ENCODE results near the gene CENPT.

DNA sequence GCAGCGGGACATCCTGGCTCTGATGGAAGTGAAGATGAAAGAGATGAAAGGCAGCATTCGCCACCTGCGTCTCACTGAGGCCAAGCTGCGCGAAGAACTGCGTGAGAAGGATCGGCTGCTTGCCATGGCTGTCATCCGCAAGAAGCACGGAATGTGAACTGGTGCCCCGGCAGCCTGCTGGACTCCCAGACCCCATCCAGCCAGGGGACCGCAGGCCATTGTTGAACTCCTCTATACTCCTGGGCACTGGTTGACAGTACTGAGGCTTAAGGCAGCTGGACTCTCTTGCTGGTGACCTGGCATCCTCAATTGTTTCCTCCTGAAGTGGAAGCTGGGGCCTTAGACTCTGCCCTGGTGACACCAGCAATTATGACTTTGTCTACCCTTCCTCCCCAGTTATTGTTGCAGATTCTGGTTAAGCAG lies 4.1 kb downstream of the CENPT start:
- no peak for TF ChIP-seq MAFK (IDR thresholded peaks at IDR 0.05; ENCODE audit: low read depth, low read length)
- TF ChIP-seq, protein P1, sequence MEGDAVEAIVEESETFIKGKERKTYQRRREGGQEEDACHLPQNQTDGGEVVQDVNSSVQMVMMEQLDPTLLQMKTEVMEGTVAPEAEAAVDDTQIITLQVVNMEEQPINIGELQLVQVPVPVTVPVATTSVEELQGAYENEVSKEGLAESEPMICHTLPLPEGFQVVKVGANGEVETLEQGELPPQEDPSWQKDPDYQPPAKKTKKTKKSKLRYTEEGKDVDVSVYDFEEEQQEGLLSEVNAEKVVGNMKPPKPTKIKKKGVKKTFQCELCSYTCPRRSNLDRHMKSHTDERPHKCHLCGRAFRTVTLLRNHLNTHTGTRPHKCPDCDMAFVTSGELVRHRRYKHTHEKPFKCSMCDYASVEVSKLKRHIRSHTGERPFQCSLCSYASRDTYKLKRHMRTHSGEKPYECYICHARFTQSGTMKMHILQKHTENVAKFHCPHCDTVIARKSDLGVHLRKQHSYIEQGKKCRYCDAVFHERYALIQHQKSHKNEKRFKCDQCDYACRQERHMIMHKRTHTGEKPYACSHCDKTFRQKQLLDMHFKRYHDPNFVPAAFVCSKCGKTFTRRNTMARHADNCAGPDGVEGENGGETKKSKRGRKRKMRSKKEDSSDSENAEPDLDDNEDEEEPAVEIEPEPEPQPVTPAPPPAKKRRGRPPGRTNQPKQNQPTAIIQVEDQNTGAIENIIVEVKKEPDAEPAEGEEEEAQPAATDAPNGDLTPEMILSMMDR (IDR thresholded peaks at IDR 0.05; ENCODE audit: control extremely low read depth in 1 of 3, insufficient read depth in 1 of 3, low read depth in 1 of 3, low read length in 3 of 3), result no peak
- TF ChIP-seq POLR2A (IDR thresholded peaks at IDR 0.05; ENCODE audit: control extremely low read depth in 1 of 2, low read depth in 2 of 2, low read length in 2 of 2), result no peak; a peak in 1 of 3 replicates
- TF ChIP-seq SP2 (IDR thresholded peaks at IDR 0.05; ENCODE audit: low read length), result no peak
- TF ChIP-seq SIN3A (conservative IDR thresholded peaks at IDR 0.05 in 1 of 2, IDR thresholded peaks at IDR 0.05 in 1 of 2; ENCODE audit: low read depth in 1 of 2, low read length in 2 of 2), result no peak
- no peak for TF ChIP-seq CBX8 (IDR thresholded peaks at IDR 0.05; ENCODE audit: borderline replicate concordance, low read depth, low read length)
- no peak for TF ChIP-seq CHD2 (IDR thresholded peaks at IDR 0.05; ENCODE audit: low read length)
- TF ChIP-seq SUZ12 (IDR thresholded peaks at IDR 0.05; ENCODE audit: low read length), result no peak
- no peak for TF ChIP-seq SRF (IDR thresholded peaks at IDR 0.05; ENCODE audit: low read depth, low read length)
- no peak for TF ChIP-seq KDM1A (IDR thresholded peaks at IDR 0.05; ENCODE audit: borderline replicate concordance, low read length)
- no peak for TF ChIP-seq JUND (IDR thresholded peaks at IDR 0.05; ENCODE audit: low read length)
- TF ChIP-seq YY1 (IDR thresholded peaks at IDR 0.05; ENCODE audit: low read depth, low read length), result no peak
- TF ChIP-seq GTF2F1 (IDR thresholded peaks at IDR 0.05; ENCODE audit: borderline replicate concordance, low read depth, low read length), result no peak
